Suprapubic skin (tissue), 4 donors: ENCODE results near the gene MPC2. TPM values are rescaled to one million over a fixed set of nuclear protein-coding genes. Genes with fewer than 3 reads are reported as not detected.
A peak's percentile ranks its signal among the peaks of the same experiment; 100 is the strongest.
"Not testable (repeated sequence)": the region's sequence is repeated elsewhere in the genome, so short reads cannot be mapped to it uniquely, and the experiment has no call there.

Experiments
- DNase-seq, 2 donors: peaks; one replicate each; pipeline ENCODE4 v3.0.0-alpha.2; 2019; ENCODE audit warnings: low spot score in 2 of 2
- H3K27ac ChIP-seq: fragments of 200-600 bp; sonication (generic); one replicate; pipeline ENCODE4 v1.5.1; 2019
- H3K27me3 ChIP-seq: fragments of 200-600 bp; sonication (generic); one replicate; pipeline ENCODE4 v1.5.1; 2019
- H3K36me3 ChIP-seq: fragments of 200-600 bp; sonication (generic); one replicate; pipeline ENCODE4 v1.5.1; 2019
- H3K4me1 ChIP-seq: fragments of 200-600 bp; sonication (generic); one replicate; pipeline ENCODE4 v1.5.1; 2019
- H3K4me3 ChIP-seq: fragments of 200-600 bp; sonication (generic); one replicate; pipeline ENCODE4 v1.5.1; 2019; ENCODE audit warnings: mild to moderate bottlenecking
- H3K9me3 ChIP-seq: fragments of 200-600 bp; sonication (generic); one replicate; pipeline ENCODE4 v1.5.1; 2019
- EP300 ChIP-seq: sonication (generic); formaldehyde crosslinking; IDR thresholded peaks from one replicate; pipeline ENCODE4 v1.6.1; 2017; ENCODE audit warnings: antibody characterized with exemption
- POLR2A ChIP-seq, 2 donors: fragments of 450-650 bp; IDR thresholded peaks; one replicate each; pipeline ENCODE4 v1.6.1; 2017; ENCODE audit warnings: antibody characterized with exemption in 2 of 2, mild to moderate bottlenecking in 2 of 2, moderate library complexity in 2 of 2
- POLR2AphosphoS5 ChIP-seq, 3 donors: sonication (generic); formaldehyde crosslinking; IDR thresholded peaks; one replicate each; pipeline ENCODE4 v1.6.1; 2017; ENCODE audit warnings: antibody characterized with exemption in 3 of 3
- WGBS: methylation state at CpG from one replicate; pipeline ENCODE4 v1.1.5; 2018; 5-methylcytosine and 5-hydroxymethylcytosine counted together
- total RNA-seq, 4 donors: library from RNA; depleted of rRNA; stranded (reverse); fragments of >200 nt; gene quantifications; one replicate each; pipeline ENCODE4 v1.1.0, GENCODE V29; 2016
- TF ChIP-seq, protein P1 (sequence below), 2 donors: fragments of 200-600 bp in 1 of 2; fragments of 450-650 bp in 1 of 2; sonication (generic) in 1 of 2; IDR thresholded peaks; one replicate each; pipeline ENCODE4 v1.5.1; 2016 to 2019; ENCODE audit warnings: antibody characterized with exemption in 2 of 2, mild to moderate bottlenecking in 1 of 2, moderate library complexity in 1 of 2

Gene MPC2
- total RNA-seq, 4 donors from 2014 or later, result 16.5 to 47.3 (median 34.4) TPM

DNA sequence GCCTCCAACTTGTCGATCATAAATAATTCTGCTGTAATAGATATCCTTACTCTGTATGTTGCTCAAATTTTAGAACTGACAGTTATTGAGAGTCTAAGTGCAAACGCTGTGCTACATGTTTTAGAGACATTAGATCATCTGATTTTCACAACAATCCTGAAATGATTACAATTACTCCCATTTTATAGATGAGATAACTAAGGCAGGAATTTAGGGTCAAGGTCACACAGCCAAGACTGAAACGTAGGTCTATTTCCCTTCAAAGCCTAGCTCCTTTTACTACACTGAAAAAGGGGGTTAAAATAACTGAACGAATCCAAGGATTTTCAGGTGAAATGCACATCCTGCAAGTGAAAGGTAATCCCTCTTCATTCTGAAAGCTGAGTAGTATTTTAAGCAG lies 3.1 kb downstream of the MPC2 start:
- DNase-seq, result no peak
- WGBS, result 73% methylated on average over 4 of the region's 4 CpGs
- no peaks in the 10 kb centered on the region for H3K9me3 ChIP-seq
- no peak overlapping the region for H3K27ac ChIP-seq
- peaks cover 38% of the 10 kb centered on the region for H3K4me1 ChIP-seq
- H3K36me3 ChIP-seq, result no peaks in the 10 kb centered on the region
- H3K27me3 ChIP-seq, result no peaks in the 10 kb centered on the region
- H3K4me3 ChIP-seq, result peak overlapping the region; percentile 86
- TF ChIP-seq EP300, result no peak
- no peak for TF ChIP-seq POLR2AphosphoS5 (IDR thresholded peaks at IDR 0.05)
- TF ChIP-seq POLR2A (IDR thresholded peaks at IDR 0.05), result no peak
- TF ChIP-seq, protein P1, sequence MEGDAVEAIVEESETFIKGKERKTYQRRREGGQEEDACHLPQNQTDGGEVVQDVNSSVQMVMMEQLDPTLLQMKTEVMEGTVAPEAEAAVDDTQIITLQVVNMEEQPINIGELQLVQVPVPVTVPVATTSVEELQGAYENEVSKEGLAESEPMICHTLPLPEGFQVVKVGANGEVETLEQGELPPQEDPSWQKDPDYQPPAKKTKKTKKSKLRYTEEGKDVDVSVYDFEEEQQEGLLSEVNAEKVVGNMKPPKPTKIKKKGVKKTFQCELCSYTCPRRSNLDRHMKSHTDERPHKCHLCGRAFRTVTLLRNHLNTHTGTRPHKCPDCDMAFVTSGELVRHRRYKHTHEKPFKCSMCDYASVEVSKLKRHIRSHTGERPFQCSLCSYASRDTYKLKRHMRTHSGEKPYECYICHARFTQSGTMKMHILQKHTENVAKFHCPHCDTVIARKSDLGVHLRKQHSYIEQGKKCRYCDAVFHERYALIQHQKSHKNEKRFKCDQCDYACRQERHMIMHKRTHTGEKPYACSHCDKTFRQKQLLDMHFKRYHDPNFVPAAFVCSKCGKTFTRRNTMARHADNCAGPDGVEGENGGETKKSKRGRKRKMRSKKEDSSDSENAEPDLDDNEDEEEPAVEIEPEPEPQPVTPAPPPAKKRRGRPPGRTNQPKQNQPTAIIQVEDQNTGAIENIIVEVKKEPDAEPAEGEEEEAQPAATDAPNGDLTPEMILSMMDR (IDR thresholded peaks at IDR 0.05), result no peak

DNA sequence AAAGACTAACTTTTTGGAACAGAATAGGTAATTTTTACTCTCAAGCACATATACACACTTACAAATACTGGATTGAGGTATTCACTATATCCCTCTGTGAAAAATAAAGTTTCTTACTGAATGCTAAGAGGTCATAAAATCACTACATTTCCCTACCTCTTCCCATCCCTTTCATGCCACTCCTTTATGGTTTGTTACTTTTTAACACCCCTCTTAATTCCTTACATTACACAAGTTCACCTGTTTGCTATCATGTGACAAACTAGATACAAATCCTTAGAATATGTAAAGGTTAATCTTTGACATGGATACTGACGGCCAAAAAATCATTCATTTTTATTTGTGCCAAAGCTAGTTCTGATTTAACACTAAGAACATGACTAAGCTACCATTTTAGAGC lies 7.1 kb downstream of the MPC2 start:
- Histone ChIP-seq H3K4me3 (no peak overlapping the region), H3K27ac (no peak overlapping the region), H3K9me3 (no peaks in the 10 kb centered on the region), H3K4me1 (peaks cover 25% of the 10 kb centered on the region), H3K27me3 (no peaks in the 10 kb centered on the region), H3K36me3 (no peaks in the 10 kb centered on the region)
- WGBS, result 49% methylated on average over 1 of the region's 1 CpG
- TF ChIP-seq, protein P1 (IDR thresholded peaks at IDR 0.05), result no peak
- no peak for TF ChIP-seq POLR2AphosphoS5 (IDR thresholded peaks at IDR 0.05)
- TF ChIP-seq EP300, result no peak
- TF ChIP-seq POLR2A (IDR thresholded peaks at IDR 0.05), result no peak
- DNase-seq, result no peak

- not testable (repeated sequence) for H3K36me3 ChIP-seq, H3K27ac ChIP-seq, DNase-seq, H3K4me3 ChIP-seq, H3K27me3 ChIP-seq, H3K9me3 ChIP-seq
- 93% methylated on average over 9 of the region's 9 CpGs for WGBS
- peaks cover 16% of the 10 kb centered on the region for H3K4me1 ChIP-seq
Observed at GRCh38 chr1:167928919-167929318, 8.0 kb downstream of the MPC2 start.

DNA sequence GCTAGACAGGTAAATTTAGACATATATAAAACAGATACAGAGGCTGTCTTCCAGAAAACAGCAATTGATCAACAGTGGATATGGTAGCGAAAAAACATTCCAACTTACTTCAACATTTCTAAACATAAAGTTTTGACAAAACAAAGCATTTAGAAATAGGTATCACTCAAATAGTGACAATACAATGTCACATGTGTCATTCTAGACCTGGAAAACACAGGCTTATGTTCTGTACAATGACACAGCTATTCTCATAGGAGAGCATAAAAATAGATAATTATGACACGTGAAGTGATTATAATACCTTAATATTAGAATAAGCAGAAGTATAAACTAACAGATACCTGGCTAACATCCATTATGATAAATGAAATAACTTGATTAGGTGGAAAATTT lies 8.4 kb downstream of the MPC2 start:
- Histone ChIP-seq H3K27ac (no peak overlapping the region), H3K27me3 (no peaks in the 10 kb centered on the region), H3K9me3 (no peaks in the 10 kb centered on the region), H3K4me3 (no peak overlapping the region), H3K4me1 (peaks cover 12% of the 10 kb centered on the region), H3K36me3 (no peaks in the 10 kb centered on the region)
- WGBS, result 94% methylated on average over 2 of the region's 2 CpGs
- no peak for DNase-seq
- TF ChIP-seq POLR2AphosphoS5 (IDR thresholded peaks at IDR 0.05) (no peak), POLR2A (IDR thresholded peaks at IDR 0.05) (no peak)
- TF ChIP-seq, protein P1 (IDR thresholded peaks at IDR 0.05), result no peak

DNA sequence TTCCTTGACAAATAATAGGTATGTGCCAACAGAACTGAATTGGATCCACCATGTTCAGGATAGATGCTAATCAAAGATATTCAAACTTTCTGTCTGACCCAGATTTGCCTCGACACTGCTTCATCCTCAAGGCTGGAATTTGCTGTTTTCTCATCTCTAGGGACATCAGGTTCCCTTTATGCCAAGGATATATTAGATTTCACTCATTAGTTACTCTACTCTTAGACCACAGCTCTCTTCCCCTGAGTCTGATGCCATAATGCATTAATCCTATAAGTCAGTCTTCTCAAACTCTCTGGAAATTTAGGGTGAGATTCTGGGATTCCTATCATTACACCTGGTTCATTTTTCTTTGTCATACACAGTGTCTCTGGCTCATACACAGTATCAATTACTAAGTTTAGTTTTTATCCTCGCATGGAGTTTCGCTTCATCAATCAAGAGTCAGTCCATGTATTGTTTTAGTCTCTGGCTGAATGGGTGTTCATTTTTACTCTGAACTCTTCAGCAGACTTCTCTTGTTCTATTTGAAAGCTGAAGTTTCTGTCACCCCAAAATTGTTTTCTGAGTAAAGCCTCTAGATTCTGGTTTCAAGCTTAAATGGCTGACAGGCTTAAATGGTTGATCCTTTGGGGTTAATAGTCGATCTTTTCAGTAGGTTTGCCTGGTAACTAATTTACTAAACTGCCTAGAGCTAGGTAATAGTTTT lies 9.7 kb downstream of the MPC2 start:
- Histone ChIP-seq H3K4me1 (peaks cover 9% of the 10 kb centered on the region), H3K27ac (no peak overlapping the region), H3K27me3 (no peaks in the 10 kb centered on the region), H3K36me3 (no peaks in the 10 kb centered on the region), H3K4me3 (no peak overlapping the region), H3K9me3 (no peaks in the 10 kb centered on the region)
- no peak for TF ChIP-seq POLR2A (IDR thresholded peaks at IDR 0.05)
- TF ChIP-seq EP300, result no peak
- no peak for TF ChIP-seq POLR2AphosphoS5 (IDR thresholded peaks at IDR 0.05)
- TF ChIP-seq, protein P1 (IDR thresholded peaks at IDR 0.05), result no peak
- WGBS, result 81% methylated on average over 4 of the region's 4 CpGs
- no peak for DNase-seq
